Activated CD8-positive, alpha-beta memory T cell treated with anti-CD3 and anti-CD28 coated beads for 48 hours (primary cell): Measurements from ENCODE around the gene F12.

Experiments used
- DNase-seq, 3 experiments: peaks; one replicate each; pipeline ENCODE4 v3.0.0-alpha.2; 2020; ENCODE audit warnings: low read depth in 2 of 3, low spot score in 2 of 3

F12 gene

DNA sequence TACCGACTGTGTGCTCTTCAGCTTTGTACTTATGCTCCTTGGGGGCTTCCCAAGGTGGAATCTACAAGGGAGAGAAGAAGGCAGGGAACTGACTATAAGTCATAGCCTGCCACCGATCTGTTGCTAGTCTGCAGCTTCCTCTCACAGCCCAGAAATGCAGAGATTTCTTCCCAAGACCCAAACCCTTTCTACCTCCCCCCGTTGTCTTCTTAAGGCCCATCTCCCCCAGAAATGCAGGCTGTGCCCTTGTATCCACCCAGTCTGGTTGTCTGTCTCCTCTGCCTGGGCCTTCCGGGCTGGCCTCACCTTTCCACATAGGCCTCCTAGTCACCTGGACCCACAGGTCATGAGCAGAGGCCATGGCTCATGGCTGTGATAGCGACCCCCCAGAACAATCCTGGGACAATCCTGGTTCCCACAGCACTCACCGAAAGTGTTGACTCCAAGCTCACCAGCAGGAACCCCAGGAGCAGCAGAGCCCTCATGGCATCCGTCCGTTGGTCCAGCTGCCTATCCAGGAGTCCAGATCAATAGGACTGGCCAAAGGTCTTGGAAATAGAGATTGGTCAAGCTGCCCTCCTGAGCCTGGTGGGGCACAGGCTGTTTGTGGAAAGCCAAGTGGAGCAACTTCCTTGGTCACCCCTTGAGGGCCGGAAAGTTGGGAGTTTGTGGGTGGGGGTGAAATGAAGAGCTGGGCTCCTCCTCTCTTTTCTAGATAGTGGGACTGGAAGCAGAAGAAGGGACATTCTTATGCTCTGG is at the start of gene F12:
Gene F12 (minus strand): TSS at position 522 of the 759 bp plus-strand sequence. CDS start 37 bp downstream, at position 485.
- no peak for DNase-seq

DNA sequence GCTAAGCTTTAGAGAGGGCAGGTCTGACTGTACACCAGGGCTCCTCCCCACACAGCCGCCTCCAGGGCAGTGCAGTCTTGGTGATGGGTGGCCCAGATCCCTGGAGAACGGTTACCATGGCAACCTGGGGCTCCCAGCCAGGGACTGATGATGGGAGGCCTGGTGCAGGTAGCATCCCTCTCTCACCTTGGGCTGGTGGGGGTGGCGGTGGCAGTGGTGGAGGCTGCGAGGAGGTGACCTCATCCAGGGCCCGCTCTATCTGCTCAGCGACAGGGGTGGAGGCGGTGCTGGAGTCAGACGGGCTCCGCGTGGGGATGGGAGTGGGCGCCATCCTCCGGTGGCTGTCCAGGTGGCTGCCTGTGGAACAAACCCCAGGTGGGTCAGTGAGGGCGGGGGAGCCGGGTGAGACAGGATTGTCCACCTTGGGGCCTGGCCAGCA is 49.6 kb upstream of the F12 start:
- no peak for DNase-seq

DNA sequence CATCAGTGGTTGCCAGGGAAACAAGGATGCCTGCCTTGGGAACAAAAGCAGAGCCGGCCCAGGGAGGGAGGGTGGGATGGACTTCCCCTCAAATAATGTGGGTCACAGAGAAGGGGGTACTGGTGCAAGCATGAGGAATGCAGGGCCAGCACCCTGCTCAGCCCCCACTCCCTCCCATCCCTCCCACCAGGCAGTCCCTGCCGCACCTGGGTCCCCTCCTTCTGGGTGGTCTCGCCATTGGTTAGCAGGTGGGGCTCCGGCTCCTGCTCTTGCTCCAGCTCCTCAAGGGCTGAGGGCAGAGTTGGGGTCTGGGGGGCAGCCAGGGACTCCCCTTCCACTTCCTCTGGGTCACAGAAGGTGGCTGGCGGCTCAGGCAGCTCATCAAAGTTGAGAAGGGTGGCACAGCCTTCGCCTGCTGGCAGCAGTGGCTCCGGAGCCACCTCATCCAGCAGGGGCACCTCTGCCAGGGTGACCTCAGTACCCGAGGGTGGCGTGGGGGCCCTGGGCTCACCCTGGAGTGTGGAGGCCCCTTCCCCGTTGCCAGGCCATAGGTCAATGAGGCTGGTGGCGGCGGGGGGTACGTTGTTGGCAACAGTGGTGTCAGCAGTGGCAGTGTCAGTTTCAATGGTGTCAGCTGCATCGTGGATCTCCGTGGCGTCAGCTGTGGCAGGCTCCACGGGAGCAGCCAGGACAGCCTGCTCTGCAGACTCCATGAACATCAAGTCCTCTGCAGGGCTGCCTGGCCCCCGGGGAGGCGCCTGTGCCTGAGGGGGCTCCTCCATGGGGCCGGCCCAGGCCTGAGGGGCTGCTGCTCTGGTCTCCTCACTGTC is 48.7 kb upstream of the F12 start:
- DNase-seq: no peak

DNA sequence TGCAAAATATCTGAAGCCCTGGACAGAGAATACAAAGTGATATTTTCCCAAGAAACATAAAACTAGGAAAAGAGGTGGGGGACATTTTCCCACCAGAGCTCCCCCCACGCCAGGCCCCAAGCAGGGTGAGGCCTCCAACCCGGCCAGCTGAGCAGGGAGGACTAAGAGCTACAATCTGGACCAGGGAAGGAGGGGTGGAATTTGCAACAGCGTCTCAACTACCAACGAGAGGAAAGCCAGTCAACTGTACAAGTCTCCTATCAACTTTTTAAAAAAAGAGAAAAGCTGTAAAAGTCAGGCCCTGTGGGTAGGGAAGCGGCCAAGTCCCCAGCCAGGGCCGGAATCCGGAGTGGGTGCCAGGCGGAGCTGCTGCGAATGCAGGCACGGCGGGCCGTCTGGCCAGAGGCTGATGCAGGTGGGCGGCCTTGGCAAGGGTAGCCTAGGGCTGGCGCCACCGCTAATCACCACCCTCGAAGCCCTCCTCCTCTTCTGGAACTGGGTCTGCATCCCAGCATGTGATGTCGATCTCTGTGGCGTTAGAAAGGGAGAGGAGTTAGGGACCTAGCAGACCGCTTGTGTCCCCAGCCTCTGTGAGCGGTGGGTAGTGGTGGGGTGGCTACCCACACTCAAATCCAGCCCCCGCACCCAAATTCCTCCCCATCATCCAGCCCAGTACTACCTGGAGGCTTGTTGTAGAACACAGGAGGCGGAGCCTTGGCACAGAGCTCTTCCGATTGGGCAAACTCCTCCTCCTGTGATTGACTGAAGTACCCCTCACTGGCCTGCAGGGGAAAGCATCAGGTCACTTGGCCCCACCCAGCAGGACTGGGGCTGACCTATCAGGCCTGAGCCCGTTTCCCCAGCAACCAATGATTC is 47.9 kb upstream of the F12 start:
- no peak for DNase-seq

DNA sequence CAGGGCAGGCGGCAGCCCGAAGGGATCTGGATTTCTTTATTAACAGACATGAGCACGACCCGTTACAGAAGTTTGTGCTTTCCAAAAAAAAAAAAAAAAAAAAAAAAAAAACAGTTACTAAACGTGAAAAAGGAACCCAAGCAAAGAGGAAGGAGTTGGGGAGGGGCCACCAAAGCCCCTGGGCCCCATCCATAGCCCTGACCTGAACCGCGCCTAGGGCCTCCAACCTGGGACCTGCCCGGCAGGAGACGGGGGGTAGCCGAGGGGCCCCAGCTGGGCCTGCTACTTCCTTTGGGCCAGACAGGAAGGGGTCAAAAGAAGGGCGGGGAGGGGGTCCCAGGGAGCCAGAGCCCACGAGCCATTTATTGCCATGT is 47.2 kb upstream of the F12 start:
- no peak for DNase-seq

DNA sequence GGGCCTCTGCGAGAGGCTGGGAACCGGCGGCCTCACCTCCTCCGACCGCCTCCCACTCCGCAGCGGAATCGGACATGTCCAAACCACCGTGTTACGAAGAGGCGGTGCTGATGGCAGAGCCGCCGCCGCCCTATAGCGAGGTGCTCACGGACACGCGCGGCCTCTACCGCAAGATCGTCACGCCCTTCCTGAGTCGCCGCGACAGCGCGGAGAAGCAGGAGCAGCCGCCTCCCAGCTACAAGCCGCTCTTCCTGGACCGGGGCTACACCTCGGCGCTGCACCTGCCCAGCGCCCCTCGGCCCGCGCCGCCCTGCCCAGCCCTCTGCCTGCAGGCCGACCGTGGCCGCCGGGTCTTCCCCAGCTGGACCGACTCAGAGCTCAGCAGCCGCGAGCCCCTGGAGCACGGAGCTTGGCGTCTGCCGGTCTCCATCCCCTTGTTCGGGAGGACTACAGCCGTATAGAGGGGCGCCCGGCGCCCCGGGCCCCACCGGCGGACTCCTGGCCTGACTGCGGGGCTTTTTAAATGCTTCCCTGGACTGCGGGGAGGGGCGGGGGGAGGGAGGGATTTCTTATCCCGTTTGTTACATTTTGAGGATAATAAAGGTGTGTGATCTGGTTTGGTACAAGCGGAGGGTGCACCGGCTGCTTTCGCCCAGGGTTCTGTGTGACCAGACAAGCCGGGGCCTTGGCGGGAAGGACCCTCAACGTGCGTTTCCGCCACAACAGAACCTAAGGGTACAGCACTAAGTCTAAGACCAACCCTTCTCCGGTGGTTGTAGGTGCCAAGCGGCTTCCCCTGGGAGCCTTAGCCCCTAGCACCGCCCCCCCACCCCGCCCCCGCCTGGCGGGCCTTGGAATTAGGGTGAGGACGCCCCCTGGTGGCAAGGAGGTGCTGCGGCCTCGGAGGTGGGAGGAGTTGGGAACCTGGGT is 46.6 kb upstream of the F12 start:
- DNase-seq: peak; percentile 91 to 99 (median 98)

DNA sequence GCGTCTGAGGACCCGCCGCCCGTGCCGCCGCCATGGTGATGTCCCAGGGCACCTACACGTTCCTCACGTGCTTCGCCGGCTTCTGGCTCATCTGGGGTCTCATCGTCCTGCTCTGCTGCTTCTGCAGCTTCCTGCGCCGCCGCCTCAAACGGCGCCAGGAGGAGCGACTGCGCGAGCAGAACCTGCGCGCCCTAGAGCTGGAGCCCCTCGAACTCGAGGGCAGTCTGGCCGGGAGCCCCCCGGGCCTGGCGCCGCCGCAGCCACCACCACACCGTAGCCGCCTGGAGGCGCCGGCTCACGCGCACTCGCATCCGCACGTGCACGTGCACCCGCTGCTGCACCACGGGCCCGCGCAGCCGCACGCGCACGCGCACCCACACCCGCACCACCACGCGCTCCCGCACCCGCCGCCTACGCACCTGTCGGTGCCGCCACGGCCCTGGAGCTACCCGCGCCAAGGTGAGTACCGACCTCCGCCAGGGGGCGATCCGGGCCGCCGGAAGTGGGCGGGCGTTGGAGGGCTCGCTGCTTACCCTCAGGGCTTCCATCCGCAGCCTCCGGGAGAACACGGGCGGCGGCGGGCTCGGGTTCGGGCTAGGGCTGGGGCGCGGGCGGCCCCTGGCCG is 45.8 kb upstream of the F12 start:
- DNase-seq: peak; percentile 88 to 94 (median 88)

DNA sequence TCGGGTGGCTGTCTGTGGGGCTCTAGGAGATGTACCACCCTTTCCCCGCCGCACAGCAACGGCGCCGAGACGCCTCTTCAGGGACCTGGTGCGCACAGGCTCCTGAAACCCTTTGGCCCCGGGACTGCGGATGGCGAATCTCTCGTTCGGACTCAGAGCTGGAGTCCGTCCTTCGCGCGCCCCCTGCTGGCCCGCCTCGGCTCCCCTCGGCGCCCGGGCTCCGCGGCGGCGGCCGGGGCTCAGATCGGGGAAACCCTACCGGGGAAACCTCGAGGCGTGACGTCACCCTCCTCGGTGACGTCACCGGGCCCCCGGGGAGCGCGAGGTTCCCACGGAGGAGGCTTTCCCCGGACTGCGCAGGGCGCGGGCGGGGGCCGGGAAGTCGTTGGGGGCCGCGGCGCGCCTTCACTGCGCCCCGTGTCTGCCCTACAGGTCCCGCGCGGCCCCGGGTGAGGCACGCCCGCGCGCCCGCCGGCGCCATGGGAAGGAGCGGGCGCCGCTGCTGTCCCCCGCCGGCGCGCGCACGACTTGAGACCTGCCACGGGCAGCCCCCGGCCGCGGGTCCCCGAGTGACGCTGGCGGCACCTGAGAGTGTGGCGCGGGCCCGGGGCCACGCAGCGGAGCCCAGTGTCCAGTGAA is 45.2 kb upstream of the F12 start:
- peak; percentile 91 to 99 (median 98) for DNase-seq

DNA sequence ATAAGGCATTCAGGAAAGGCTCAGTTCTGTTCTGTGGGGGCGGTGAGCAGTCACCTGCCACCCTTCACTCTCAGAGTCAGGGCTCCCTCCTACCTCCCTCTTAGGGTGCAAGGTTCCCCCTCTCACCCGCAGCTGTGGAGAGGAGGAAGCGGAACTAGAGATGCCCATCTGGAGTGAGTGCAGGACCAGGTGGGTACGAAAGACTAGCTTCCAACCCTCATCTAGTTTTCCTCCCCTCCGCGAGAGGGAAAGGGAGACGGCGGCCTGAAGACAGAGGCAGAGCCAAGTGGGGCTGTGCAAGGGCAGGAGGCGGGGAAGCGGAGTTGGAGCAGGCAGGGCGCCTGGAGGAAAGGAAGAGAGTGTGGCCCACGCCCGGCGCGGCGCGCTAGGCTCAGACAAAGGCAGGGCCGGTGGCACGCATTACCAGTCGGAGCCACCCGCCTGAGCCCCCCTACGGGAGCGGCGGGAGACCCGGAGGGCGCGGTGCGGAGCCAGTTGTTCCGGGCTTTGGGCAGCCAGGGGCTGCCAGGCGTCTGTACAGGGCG is 44.6 kb upstream of the F12 start:
- DNase-seq: no peak

DNA sequence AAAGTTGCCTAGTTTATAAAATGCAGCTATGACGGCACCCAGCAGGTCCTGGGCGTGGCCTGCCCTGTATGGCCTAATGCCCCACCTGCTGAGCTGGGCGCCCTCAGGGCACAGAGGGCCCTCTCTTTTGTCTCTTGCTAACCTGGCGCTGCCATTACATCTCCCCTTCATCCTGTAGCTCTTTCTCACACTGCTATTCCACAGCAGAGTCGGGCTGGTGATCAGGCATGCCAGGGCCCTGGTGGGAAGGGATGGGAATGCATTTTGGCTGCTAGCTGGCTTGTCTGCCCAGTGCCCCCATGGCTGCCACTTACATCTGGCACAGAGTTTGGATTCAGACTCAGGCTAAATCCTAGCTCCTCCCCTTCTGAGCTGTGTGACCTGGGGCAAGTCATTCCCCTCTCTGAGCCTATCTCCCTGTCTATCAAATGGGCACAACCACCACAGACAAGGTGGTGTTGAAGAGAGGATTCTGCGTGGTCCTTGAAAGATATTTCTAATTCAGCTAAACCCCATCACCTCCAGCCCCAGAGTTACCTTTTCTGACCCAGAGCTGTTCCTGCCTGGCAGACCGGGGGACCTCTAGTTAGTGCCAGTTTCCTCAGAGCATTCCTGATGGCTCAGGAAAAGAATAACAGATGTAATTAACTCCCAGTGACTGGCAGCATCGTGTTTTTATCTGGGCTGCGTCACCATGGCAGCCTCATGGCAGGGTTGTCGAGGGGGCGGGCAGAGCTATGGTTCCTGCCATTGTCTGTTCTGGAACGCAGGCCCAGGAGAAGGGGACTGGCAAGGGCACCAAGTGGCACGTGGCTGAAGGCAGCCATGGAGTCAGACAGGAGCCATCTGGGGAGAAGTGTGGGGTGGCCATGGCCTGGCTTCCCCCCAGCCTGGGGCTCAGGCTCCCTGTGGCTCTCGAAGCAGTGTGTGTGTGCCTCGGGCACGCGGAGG is 43.6 kb upstream of the F12 start:
- DNase-seq: no peak

DNA sequence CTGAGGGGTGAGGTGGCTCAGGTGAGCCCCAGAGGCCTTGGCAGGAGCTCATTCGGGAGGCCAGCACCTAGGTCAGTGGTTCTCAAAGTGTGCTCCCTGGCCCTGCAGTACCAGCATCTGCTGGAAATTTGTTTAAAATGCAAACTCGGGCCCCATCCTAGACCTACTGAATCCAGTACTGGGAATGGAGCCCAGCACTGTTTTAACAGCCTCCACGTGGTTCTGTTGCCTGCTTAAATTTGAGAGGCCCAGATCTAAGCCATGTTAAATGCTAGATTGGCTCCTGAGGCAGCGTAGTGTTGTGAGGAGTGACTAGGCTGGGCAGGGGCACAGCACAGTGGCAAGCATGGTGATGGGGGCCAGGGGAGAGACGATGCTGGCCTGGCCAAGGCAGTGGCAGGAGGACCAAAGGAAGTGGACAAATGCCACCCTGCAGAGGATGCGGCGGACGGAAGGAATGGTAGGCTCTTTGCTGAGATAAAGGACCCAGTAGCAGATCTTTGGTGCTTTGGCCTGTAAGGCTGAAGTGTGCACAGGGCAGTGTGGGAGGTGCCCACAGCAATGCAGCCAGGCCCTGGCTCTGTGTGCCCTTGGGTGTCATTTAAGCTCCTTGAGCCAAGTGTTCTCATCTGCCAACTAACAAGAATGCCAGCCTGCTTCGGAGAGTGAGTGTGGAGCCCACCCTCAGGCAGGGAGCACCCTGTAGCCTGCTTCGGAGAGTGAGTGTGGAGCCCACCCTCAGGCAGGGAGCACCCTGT is 41.5 kb upstream of the F12 start:
- DNase-seq: no peak

DNA sequence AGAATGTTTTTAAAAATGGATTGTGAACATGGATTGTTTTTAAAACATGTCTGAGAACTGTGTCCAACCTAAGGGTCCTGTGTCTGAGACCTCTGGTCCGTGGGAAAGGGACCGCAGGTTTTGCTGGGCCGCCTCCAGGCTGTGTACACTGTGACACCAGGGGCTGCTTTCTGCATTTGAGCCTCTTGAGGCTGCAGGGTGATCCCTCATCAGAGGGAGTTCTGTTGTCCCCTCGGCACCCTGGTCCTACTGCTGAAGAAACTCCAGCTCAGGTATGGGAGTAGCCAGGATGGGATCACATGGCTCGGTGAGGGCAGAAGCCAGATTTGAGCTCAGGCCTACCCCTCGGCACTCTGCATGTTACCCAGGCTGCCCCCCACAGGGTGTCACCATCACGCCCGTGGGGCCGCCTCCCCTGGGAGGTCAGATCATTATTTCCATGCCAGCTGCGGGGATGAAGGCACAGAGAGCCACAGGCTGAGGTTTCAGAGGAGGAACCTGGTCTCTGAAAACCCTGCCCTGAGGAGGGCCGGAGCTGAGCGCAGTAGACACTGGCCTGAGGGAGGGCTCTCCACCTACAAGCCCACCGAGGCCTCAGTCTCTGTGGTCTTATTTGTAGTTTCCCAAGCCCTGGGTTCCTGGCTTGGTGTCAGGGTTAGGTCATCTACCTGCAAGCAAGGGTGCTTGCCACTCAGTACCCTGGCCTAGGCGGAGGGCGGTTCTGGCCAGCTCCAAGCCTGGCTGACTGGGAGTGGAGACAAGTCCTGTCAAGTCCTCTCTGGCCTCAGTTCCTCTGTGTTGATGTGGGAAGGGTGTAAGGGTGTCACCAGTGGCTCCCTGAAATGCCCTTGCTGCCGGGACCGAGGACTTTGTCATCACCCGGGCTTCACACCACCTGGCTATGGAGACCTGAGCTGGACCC is 40.0 kb upstream of the F12 start:
- DNase-seq: no peak

DNA sequence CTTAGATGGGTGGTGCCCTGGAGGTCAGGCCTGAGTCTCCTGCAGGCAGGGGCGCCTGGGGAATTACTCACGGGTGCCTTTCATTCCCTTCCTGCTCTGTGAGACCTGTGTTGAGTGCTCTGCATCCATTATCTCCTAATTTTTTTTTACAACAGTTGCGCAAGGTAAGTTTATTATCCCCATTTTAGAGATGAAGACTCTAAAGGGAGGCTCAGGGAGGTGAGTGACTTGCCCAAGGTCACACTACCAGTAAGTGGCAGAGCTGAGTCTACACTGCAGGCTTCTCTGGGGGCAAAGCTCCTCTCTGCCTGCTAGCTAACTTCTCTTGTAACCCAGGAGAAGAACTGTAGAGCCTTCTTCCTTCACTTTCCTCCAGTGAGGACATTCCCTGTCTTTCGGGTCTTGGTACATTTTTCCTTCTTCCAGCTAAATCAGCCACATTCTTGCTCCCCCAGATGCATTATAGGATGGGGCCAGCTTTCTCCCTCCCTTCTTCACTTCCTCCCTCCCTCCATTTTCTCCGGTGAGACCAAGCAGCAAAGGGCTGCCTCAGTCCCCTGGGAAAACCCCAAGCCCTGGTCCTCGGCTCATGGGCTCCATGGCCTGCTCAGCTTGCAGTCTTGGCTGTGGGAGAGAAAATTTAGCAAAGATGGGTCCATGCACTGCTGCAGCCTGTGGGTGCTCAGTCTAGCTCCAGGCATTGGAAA is 39.0 kb upstream of the F12 start:
- DNase-seq: no peak

DNA sequence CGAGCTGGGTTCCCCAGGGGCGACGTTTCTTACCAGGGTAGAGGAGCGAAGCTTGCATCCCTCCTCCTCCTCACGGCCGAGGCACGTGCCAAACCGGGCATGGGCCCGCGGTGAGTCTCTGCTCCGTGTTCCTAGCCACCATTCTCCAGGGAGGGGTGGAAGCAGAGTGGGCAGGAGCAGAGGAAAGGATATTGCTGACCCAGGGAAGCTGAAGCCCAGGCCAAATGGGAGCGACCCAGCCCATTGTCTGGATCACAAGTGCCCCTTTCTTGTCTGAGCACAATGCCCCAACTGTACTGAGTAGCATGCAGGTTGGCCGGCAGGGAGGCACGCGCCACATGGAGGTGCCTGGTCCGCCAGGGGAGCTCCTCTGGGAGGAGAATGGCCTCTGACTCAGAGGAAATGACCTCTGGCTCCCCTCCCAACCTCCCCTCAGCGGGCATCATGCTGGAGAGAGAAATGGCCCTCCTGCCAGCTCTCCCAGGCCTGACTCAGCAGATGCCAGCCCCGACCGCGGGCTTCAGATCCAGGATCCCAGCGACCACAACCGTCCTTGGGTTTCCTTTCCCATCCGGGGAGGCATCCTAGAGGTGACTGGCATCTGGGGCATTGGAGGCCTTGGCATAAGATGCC is 38.4 kb upstream of the F12 start:
- no peak for DNase-seq

DNA sequence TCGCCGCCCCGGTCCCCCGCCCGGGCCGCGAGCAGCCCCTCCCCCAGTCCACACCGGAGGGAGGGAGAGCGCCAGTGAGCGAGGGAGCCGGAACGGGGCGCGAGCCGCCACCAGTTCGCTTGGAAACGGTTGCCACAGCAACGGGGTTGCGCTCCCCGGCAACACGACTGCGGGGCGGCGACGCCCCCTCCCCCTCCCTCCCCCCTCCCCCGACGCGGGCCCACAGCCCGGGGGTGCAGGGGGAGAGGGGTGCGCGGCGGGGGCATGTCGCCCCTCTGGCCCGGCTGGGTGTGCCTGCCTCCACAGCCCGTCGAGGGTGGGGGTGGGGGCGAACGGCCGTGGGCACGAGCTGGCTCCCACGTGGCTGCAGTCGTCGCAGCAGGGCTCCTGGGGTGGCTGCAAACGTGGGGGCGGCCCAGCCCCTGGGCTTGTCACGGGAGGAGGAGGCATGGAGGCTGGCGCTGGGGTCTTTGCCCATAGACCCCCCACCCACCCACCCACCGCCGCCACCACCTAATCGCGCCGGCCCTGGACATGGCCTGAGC is 37.8 kb upstream of the F12 start:
- no peak for DNase-seq
